Endodermal cell (in vitro differentiated cells): ENCODE measurements around the gene DDX21. TPM values are rescaled to one million over a fixed set of nuclear protein-coding genes. Genes with fewer than 3 reads are reported as not detected.
"Not testable (repeated sequence)": the region's sequence is repeated elsewhere in the genome, so short reads cannot be mapped to it uniquely, and the experiment has no call there.

Experiments used
- DNase-seq: peaks from one replicate; pipeline ENCODE4 v3.0.0-alpha.2; 2017
- H3K27ac ChIP-seq: 2 replicates; pipeline ENCODE4 v1.5.1; 2013; ENCODE audit warnings: mild to moderate bottlenecking, low read depth, low read length, moderate library complexity
- H3K27me3 ChIP-seq: 2 replicates; pipeline ENCODE4 v1.6.1; 2013; ENCODE audit warnings: mild to moderate bottlenecking, low read length, moderate library complexity; ENCODE audit not compliant: insufficient read depth, control insufficient read depth, poor library complexity, severe bottlenecking
- H3K36me3 ChIP-seq: 2 replicates; pipeline ENCODE4 v1.7.0; 2013; ENCODE audit warnings: mild to moderate bottlenecking, low read length, moderate library complexity; ENCODE audit not compliant: control insufficient read depth, insufficient read depth
- H3K4me1 ChIP-seq: one replicate; pipeline ENCODE4 v1.7.0; 2013; ENCODE audit warnings: low read length; ENCODE audit not compliant: control insufficient read depth, insufficient read depth
- H3K4me3 ChIP-seq: 2 replicates; pipeline ENCODE4 v1.5.1; 2013; ENCODE audit warnings: mild to moderate bottlenecking, low read length, moderate library complexity
- H3K9ac ChIP-seq: 2 replicates; pipeline ENCODE4 v1.6.1; 2013; ENCODE audit warnings: mild to moderate bottlenecking, low read length, moderate library complexity; ENCODE audit not compliant: poor library complexity, severe bottlenecking; ENCODE audit errors: extremely low read depth
- H3K9me3 ChIP-seq: 2 replicates; pipeline ENCODE4 v1.6.1; 2013; ENCODE audit warnings: mild to moderate bottlenecking, low read length, moderate library complexity; ENCODE audit not compliant: control insufficient read depth
- H3K27ac Mint-ChIP-seq: 2 replicates; pipeline ENCODE4 v1.8.0; 2020; ENCODE audit warnings: mixed read lengths
- H3K27me3 Mint-ChIP-seq: 2 replicates; pipeline ENCODE4 v1.8.0; 2021; ENCODE audit warnings: mild to moderate bottlenecking, mixed read lengths; ENCODE audit not compliant: insufficient read depth
- H3K36me3 Mint-ChIP-seq: 2 replicates; pipeline ENCODE4 v1.8.0; 2020; ENCODE audit warnings: low read depth, mixed read lengths
- H3K4me1 Mint-ChIP-seq: 2 replicates; pipeline ENCODE4 v1.8.0; 2020; ENCODE audit warnings: mixed read lengths
- H3K4me3 Mint-ChIP-seq: 2 replicates; pipeline ENCODE4 v1.8.0; 2020; ENCODE audit warnings: mild to moderate bottlenecking, moderate library complexity, mixed read lengths
- H3K9me3 Mint-ChIP-seq: 2 replicates; pipeline ENCODE4 v1.8.0; 2020; ENCODE audit warnings: mild to moderate bottlenecking, mixed read lengths
- WGBS, 2 experiments: methylation state at CpG; one replicate each; pipeline versions ENCODE4 v1.1.5 to v1.1.7; 2013; ENCODE audit warnings: missing lambda C conversion rate in 2 of 2, mixed read lengths in 1 of 2; ENCODE audit not compliant: insufficient coverage in 1 of 2, insufficient read length in 1 of 2; 5-methylcytosine and 5-hydroxymethylcytosine counted together
- total RNA-seq, 2 donors: library from RNA; stranded (reverse); fragmentation: NEBNext Ultra II Directional in 1 of 2; extraction: Animal tissue kit (Norgen Biotek cat#: 25700) in 1 of 2; gene quantifications; 2 replicates in 1 of 2; 3 replicates in 1 of 2; pipeline ENCODE4 v1.2.1, GENCODE V29; 2021
- TF ChIP-seq, protein P1 (sequence below): fragments of 200-600 bp; sonication (generic); conservative IDR thresholded peaks from 2 replicates; pipeline ENCODE4 v1.5.0; 2021; ENCODE audit warnings: antibody characterized with exemption, mild to moderate bottlenecking

DDX21 gene
- total RNA-seq, 2 donors from 2014 or later, result 64.7 to 78.7 TPM

- no peaks in the 10 kb centered on the region for H3K9me3 Mint-ChIP-seq
- TF ChIP-seq, protein P1, sequence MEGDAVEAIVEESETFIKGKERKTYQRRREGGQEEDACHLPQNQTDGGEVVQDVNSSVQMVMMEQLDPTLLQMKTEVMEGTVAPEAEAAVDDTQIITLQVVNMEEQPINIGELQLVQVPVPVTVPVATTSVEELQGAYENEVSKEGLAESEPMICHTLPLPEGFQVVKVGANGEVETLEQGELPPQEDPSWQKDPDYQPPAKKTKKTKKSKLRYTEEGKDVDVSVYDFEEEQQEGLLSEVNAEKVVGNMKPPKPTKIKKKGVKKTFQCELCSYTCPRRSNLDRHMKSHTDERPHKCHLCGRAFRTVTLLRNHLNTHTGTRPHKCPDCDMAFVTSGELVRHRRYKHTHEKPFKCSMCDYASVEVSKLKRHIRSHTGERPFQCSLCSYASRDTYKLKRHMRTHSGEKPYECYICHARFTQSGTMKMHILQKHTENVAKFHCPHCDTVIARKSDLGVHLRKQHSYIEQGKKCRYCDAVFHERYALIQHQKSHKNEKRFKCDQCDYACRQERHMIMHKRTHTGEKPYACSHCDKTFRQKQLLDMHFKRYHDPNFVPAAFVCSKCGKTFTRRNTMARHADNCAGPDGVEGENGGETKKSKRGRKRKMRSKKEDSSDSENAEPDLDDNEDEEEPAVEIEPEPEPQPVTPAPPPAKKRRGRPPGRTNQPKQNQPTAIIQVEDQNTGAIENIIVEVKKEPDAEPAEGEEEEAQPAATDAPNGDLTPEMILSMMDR, result no peak
These were observed 17.1 kb upstream of the DDX21 start for GRCh38 chr10:68938884-68939283.

DNA sequence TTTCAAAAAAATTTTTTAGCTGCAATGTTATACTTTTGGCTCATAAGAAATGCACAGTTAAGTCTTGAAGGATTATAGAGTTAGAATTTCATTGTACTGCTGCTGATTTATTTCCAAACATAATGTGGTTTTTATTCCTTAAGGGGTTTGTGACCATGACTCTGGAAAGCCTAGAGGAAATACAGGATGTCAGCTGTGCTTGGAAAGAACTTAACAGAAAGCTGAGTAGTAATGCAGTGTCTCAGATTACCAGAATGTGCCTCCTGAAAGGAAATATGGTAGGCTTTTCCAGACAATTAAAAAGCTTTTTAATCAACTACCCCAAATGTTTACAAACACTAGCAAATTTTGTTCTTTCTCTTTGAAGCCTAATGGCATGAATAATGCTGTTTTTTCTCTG lies 15.1 kb upstream of the DDX21 start:
- not testable (repeated sequence) for H3K27me3 Mint-ChIP-seq, H3K9me3 ChIP-seq, H3K4me3 Mint-ChIP-seq, H3K9me3 Mint-ChIP-seq, DNase-seq, H3K4me1 Mint-ChIP-seq, H3K27ac ChIP-seq, H3K4me3 ChIP-seq, H3K4me1 ChIP-seq, H3K9ac ChIP-seq, H3K27ac Mint-ChIP-seq, H3K27me3 ChIP-seq
- H3K36me3 Mint-ChIP-seq, result peaks cover 29% of the 10 kb centered on the region
- H3K36me3 ChIP-seq, result peaks cover 61% of the 10 kb centered on the region

More at GRCh38 chr10:68938884-68939283, 17.1 kb upstream of the DDX21 start:
- Histone ChIP-seq H3K27me3 (no peaks in the 10 kb centered on the region), H3K4me3 (no peak overlapping the region), H3K9me3 (no peaks in the 10 kb centered on the region), H3K36me3 (peaks cover 65% of the 10 kb centered on the region), H3K4me1 (no peaks in the 10 kb centered on the region), H3K27ac (no peak overlapping the region), H3K9ac (no peak overlapping the region)
- no peaks in the 10 kb centered on the region for H3K4me1 Mint-ChIP-seq
- H3K36me3 Mint-ChIP-seq, result peaks cover 44% of the 10 kb centered on the region
- DNase-seq, result no peak
- WGBS, 2 experiments, result 88% methylated on average over 2 of the region's 2 CpGs; no CpG with 5 or more reads in 1 of the 2 experiments
- H3K4me3 Mint-ChIP-seq, result no peak overlapping the region
- H3K27ac Mint-ChIP-seq, result no peak overlapping the region
- no peaks in the 10 kb centered on the region for H3K27me3 Mint-ChIP-seq

GRCh38 chr10:68950598-68950997 lies 5.4 kb upstream of the DDX21 start:
- Histone ChIP-seq H3K9ac (no peak overlapping the region), H3K9me3 (no peaks in the 10 kb centered on the region), H3K4me1 (no peaks in the 10 kb centered on the region), H3K27ac (no peak overlapping the region), H3K27me3 (no peaks in the 10 kb centered on the region), H3K4me3 (no peak overlapping the region), H3K36me3 (peaks cover 37% of the 10 kb centered on the region)
- WGBS, 2 experiments, result 95 to 97% methylated on average over 3 of the region's 3 CpGs
- H3K9me3 Mint-ChIP-seq, result no peaks in the 10 kb centered on the region
- TF ChIP-seq, protein P1, result no peak
- H3K4me3 Mint-ChIP-seq, result no peak overlapping the region
- no peak overlapping the region for H3K27ac Mint-ChIP-seq
- no peaks in the 10 kb centered on the region for H3K4me1 Mint-ChIP-seq
- H3K36me3 Mint-ChIP-seq, result peaks cover 25% of the 10 kb centered on the region
- H3K27me3 Mint-ChIP-seq, result no peaks in the 10 kb centered on the region
- DNase-seq, result no peak

GRCh38 chr10:68954904-68955303 lies 1.1 kb upstream of the DDX21 start:
- Histone ChIP-seq H3K4me1 (no peaks in the 10 kb centered on the region), H3K4me3 (peak overlapping the region; percentile 91), H3K9me3 (no peaks in the 10 kb centered on the region), H3K36me3 (peaks cover 12% of the 10 kb centered on the region), H3K27me3 (no peaks in the 10 kb centered on the region), H3K27ac (no peak overlapping the region), H3K9ac (peak overlapping the region; percentile 94)
- Mint-ChIP-seq H3K27ac (no peak overlapping the region), H3K4me1 (peaks cover 6% of the 10 kb centered on the region), H3K27me3 (no peaks in the 10 kb centered on the region), H3K36me3 (peaks cover 23% of the 10 kb centered on the region), H3K4me3 (peak overlapping the region; percentile 96), H3K9me3 (no peaks in the 10 kb centered on the region)
- WGBS, 2 experiments, result 89 to 92% methylated on average over 10 to 12 of the region's 12 CpGs
- TF ChIP-seq, protein P1, result no peak
- DNase-seq, result no peak
